Neural cell (in vitro differentiated cells): Measurements from ENCODE around the gene SPTBN1. TPM values are rescaled to one million over a fixed set of nuclear protein-coding genes. Genes with fewer than 3 reads are reported as not detected.

Source experiments
- H2AFZ ChIP-seq: fragments of 200-600, 300-800 bp; sonication (generic), shearing (Covaris generic); 2 replicates; pipeline ENCODE4 v1.6.0; 2014; ENCODE audit warnings: low read depth, mild to moderate bottlenecking, antibody characterized with exemption, low read length, moderate library complexity
- H3F3A ChIP-seq: fragments of 200-600 bp; shearing (Covaris generic); 2 replicates; pipeline ENCODE4 v1.6.1; 2016; ENCODE audit warnings: mild to moderate bottlenecking, moderate library complexity, mixed read lengths, antibody characterized with exemption, low read length; ENCODE audit not compliant: insufficient read depth, poor library complexity, severe bottlenecking
- H3K27ac ChIP-seq: fragments of 200-600, 300-800 bp; sonication (generic), shearing (Covaris generic); 2 replicates; pipeline ENCODE4 v1.5.1; 2014; ENCODE audit warnings: mild to moderate bottlenecking, low read length, moderate library complexity
- H3K27me3 ChIP-seq: fragments of 300-800, 200-600 bp; sonication (generic), shearing (Covaris generic); 2 replicates; pipeline ENCODE4 v1.6.0; 2014; ENCODE audit warnings: mild to moderate bottlenecking, low read depth, low read length, moderate library complexity; ENCODE audit not compliant: insufficient read depth
- H3K36me3 ChIP-seq: fragments of 300-800, 200-600 bp; sonication (generic), shearing (Covaris generic); 2 replicates; pipeline ENCODE4 v1.5.1; 2014; ENCODE audit warnings: mild to moderate bottlenecking, antibody characterized with exemption, low read length, moderate library complexity; ENCODE audit not compliant: insufficient read depth
- H3K4me2 ChIP-seq: fragments of 300-800, 200-600 bp; sonication (generic), shearing (Covaris generic); 2 replicates; pipeline ENCODE4 v1.6.0; 2014; ENCODE audit warnings: mild to moderate bottlenecking, low read length
- H3K4me3 ChIP-seq: fragments of 300-800, 200-600 bp; sonication (generic), shearing (Covaris generic); 2 replicates; pipeline ENCODE4 v1.5.1; 2014; ENCODE audit warnings: mild to moderate bottlenecking, low read length, moderate library complexity
- H3K79me2 ChIP-seq: fragments of 200-600 bp; shearing (Covaris generic); replicated peaks from 2 replicates; pipeline ENCODE4 v1.6.0; 2014; ENCODE audit warnings: mild to moderate bottlenecking, low read length, moderate library complexity; ENCODE audit not compliant: insufficient read depth
- H3K9ac ChIP-seq: fragments of 300-800, 200-600 bp; sonication (generic), shearing (Covaris generic); 2 replicates; pipeline ENCODE4 v1.6.1; 2016; ENCODE audit warnings: mild to moderate bottlenecking, low read length, mixed read lengths
- H3K9me2 ChIP-seq: fragments of 200-600 bp; shearing (Covaris generic); 2 replicates; pipeline ENCODE4 v1.6.1; 2016; ENCODE audit warnings: mild to moderate bottlenecking, low read length, mixed read lengths; ENCODE audit not compliant: insufficient read depth
- H3K9me3 ChIP-seq: fragments of 200-600, 300-800 bp; sonication (generic), shearing (Covaris generic); 2 replicates; pipeline ENCODE4 v1.6.1; 2016; ENCODE audit warnings: mild to moderate bottlenecking, mixed run types, low read length, moderate library complexity, mixed read lengths
- H4K20me1 ChIP-seq: fragments of 200-600 bp; shearing (Covaris generic); 2 replicates; pipeline ENCODE4 v1.6.1; 2016; ENCODE audit warnings: mild to moderate bottlenecking, mixed run types; ENCODE audit not compliant: insufficient read depth
- EP300 ChIP-seq: fragments of 450-650 bp; conservative IDR thresholded peaks from 2 replicates; pipeline ENCODE4 v1.6.1; 2014; ENCODE audit warnings: antibody characterized with exemption, mild to moderate bottlenecking, moderate library complexity; ENCODE audit not compliant: poor library complexity, severe bottlenecking
- EZH2 ChIP-seq: fragments of 200-600, 300-800 bp; shearing (Covaris generic), sonication (generic); IDR thresholded peaks from 2 replicates; pipeline ENCODE4 v1.6.1; 2014; ENCODE audit warnings: antibody characterized with exemption, low read length, borderline replicate concordance, mild to moderate bottlenecking; ENCODE audit not compliant: insufficient read depth, poor library complexity, severe bottlenecking
- MXI1 ChIP-seq: fragments of 450-650 bp; conservative IDR thresholded peaks from 2 replicates; pipeline ENCODE4 v1.6.1; 2014; ENCODE audit warnings: antibody characterized with exemption, mild to moderate bottlenecking; ENCODE audit not compliant: poor library complexity, severe bottlenecking
- POLR2AphosphoS5 ChIP-seq: IDR thresholded peaks from 2 replicates; pipeline ENCODE4 v1.6.1; 2012
- RAD21 ChIP-seq: fragments of 450-650 bp; conservative IDR thresholded peaks from 2 replicates; pipeline ENCODE4 v1.6.1; 2014; ENCODE audit warnings: antibody characterized with exemption, mild to moderate bottlenecking, moderate library complexity
- SMC3 ChIP-seq: fragments of 450-650 bp; conservative IDR thresholded peaks from 2 replicates; pipeline ENCODE4 v1.6.1; 2014; ENCODE audit warnings: antibody characterized with exemption, mild to moderate bottlenecking, moderate library complexity; ENCODE audit not compliant: poor library complexity
- TAF1 ChIP-seq: IDR thresholded peaks from 2 replicates; pipeline ENCODE4 v1.6.1; 2012; ENCODE audit warnings: low read depth
- polyA plus RNA-seq: library from polyadenylated mRNA; depleted of rRNA; stranded (reverse); fragments of >200 nt; gene quantifications from 2 replicates; pipeline ENCODE4 v1.2.3, GENCODE V29; 2014
- TF ChIP-seq, protein P1 (sequence below): fragments of 450-650 bp; IDR thresholded peaks from 2 replicates; pipeline ENCODE4 v1.5.1; 2014; ENCODE audit warnings: antibody characterized with exemption, mild to moderate bottlenecking, moderate library complexity; ENCODE audit not compliant: poor library complexity, severe bottlenecking
- TF ChIP-seq, protein P2 (sequence below): IDR thresholded peaks from 2 replicates; pipeline ENCODE4 v1.6.1; 2012; ENCODE audit warnings: borderline replicate concordance

The SPTBN1 gene
- polyA plus RNA-seq, 1 donor from 2014 or later: 92.1 TPM

DNA sequence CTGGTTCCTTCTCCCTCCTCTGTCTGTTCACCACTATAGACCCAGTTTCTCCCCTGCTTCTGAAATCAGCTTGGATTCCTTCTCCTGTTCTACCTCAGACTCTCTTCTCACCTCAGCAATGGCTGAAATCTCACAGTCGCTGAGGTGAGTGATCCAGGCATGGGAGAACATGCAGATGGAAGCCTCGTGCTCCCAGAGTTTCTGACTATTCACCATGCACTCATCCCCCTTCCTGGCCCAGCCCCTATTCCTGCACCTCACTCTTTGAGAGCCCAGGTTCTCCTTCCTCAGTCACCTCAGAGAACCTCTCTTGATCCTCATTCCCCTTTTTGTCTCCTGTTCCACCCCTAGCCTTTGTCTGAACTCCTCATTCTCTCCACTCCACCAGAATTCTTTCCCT lies 78.5 kb downstream of the SPTBN1 start:
- no peak overlapping the region for H3K4me2 ChIP-seq
- H3K4me3 ChIP-seq: no peak overlapping the region
- H3K27ac ChIP-seq: no peak overlapping the region
- TF ChIP-seq RAD21 (no peak), TAF1 (no peak), EP300 (no peak), POLR2AphosphoS5 (no peak), EZH2 (no peak), MXI1 (no peak), SMC3 (no peak)
- TF ChIP-seq, protein P1, sequence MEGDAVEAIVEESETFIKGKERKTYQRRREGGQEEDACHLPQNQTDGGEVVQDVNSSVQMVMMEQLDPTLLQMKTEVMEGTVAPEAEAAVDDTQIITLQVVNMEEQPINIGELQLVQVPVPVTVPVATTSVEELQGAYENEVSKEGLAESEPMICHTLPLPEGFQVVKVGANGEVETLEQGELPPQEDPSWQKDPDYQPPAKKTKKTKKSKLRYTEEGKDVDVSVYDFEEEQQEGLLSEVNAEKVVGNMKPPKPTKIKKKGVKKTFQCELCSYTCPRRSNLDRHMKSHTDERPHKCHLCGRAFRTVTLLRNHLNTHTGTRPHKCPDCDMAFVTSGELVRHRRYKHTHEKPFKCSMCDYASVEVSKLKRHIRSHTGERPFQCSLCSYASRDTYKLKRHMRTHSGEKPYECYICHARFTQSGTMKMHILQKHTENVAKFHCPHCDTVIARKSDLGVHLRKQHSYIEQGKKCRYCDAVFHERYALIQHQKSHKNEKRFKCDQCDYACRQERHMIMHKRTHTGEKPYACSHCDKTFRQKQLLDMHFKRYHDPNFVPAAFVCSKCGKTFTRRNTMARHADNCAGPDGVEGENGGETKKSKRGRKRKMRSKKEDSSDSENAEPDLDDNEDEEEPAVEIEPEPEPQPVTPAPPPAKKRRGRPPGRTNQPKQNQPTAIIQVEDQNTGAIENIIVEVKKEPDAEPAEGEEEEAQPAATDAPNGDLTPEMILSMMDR: no peak
- H2AFZ ChIP-seq: no peak overlapping the region
- no peaks in the 10 kb centered on the region for H3K79me2 ChIP-seq
- H3K27me3 ChIP-seq: no peaks in the 10 kb centered on the region
- H3K9me2 ChIP-seq: no peaks in the 10 kb centered on the region
- H3K9ac ChIP-seq: no peak overlapping the region
- H3K9me3 ChIP-seq: no peaks in the 10 kb centered on the region
- H3K36me3 ChIP-seq: peaks cover 3% of the 10 kb centered on the region
- no peaks in the 10 kb centered on the region for H3F3A ChIP-seq
- no peaks in the 10 kb centered on the region for H4K20me1 ChIP-seq

DNA sequence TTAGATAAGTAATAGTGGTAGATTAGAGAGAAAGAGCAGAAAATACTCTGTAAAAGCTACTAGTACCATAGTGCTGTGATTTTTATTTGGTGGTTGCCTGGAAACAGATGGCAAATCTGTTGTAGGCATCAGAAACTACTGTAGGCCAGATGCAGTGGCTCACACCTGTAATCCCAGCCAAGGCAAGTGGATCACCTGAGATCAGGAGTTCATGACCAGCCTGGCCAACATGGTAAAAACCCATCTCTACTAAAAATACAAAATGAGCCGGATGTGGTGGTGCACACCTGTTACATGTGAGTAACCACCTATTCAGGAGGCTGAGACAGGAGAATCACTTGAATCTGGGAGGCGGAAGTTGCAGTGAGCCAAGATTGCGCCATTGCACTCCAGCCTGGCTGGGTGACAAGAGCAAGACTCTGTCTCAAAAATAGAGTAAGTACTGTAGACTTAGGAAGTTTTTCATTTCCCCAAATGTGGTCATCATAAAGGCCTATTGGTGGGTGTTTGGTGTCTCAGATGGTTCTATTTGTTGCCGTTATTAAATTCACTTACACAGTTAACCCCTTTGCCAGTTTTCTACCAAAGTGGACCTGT lies 79.6 kb downstream of the SPTBN1 start:
- Histone ChIP-seq H3K36me3 (peaks cover 4% of the 10 kb centered on the region), H3K9me2 (no peaks in the 10 kb centered on the region), H4K20me1 (no peaks in the 10 kb centered on the region), H3K9me3 (no peaks in the 10 kb centered on the region), H3K4me2 (no peak overlapping the region), H3K79me2 (no peaks in the 10 kb centered on the region), H3K27ac (no peak overlapping the region), H3K4me3 (no peak overlapping the region), H3F3A (no peaks in the 10 kb centered on the region), H3K27me3 (no peaks in the 10 kb centered on the region), H3K9ac (no peak overlapping the region), H2AFZ (no peak overlapping the region)
- TF ChIP-seq POLR2AphosphoS5: no peak
- TF ChIP-seq EP300: no peak
- TF ChIP-seq SMC3: no peak
- TF ChIP-seq TAF1: no peak

DNA sequence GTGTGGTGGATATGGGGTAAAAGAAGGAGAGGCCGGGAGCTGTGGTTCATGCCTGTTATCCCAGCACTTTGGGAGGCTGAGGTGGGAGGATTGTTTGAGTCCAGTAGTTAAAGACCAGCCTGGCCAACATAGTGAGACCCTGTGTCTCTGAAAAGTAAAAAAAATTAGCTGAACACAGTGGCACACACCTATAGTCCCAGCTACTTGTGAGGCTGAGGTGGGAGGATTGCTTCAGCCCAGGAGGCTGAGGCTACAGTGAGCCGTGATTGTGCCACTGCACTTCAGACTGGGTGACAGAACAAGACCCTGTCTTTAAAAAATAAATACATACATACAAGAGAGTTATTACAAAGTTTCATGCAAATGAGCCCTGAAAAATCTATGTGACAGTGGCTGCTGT lies 80.6 kb downstream of the SPTBN1 start:
- no peaks in the 10 kb centered on the region for H3K79me2 ChIP-seq
- no peaks in the 10 kb centered on the region for H3K27me3 ChIP-seq
- H3K4me3 ChIP-seq: no peak overlapping the region
- no peaks in the 10 kb centered on the region for H4K20me1 ChIP-seq
- no peaks in the 10 kb centered on the region for H3F3A ChIP-seq
- no peaks in the 10 kb centered on the region for H3K9me2 ChIP-seq
- H3K9me3 ChIP-seq: no peaks in the 10 kb centered on the region
- no peak overlapping the region for H3K4me2 ChIP-seq
- no peak for TF ChIP-seq EZH2
- no peak for TF ChIP-seq POLR2AphosphoS5
- TF ChIP-seq, protein P1: no peak
- no peak for TF ChIP-seq MXI1
- TF ChIP-seq, protein P2, sequence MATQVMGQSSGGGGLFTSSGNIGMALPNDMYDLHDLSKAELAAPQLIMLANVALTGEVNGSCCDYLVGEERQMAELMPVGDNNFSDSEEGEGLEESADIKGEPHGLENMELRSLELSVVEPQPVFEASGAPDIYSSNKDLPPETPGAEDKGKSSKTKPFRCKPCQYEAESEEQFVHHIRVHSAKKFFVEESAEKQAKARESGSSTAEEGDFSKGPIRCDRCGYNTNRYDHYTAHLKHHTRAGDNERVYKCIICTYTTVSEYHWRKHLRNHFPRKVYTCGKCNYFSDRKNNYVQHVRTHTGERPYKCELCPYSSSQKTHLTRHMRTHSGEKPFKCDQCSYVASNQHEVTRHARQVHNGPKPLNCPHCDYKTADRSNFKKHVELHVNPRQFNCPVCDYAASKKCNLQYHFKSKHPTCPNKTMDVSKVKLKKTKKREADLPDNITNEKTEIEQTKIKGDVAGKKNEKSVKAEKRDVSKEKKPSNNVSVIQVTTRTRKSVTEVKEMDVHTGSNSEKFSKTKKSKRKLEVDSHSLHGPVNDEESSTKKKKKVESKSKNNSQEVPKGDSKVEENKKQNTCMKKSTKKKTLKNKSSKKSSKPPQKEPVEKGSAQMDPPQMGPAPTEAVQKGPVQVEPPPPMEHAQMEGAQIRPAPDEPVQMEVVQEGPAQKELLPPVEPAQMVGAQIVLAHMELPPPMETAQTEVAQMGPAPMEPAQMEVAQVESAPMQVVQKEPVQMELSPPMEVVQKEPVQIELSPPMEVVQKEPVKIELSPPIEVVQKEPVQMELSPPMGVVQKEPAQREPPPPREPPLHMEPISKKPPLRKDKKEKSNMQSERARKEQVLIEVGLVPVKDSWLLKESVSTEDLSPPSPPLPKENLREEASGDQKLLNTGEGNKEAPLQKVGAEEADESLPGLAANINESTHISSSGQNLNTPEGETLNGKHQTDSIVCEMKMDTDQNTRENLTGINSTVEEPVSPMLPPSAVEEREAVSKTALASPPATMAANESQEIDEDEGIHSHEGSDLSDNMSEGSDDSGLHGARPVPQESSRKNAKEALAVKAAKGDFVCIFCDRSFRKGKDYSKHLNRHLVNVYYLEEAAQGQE: no peak
- no peak for TF ChIP-seq SMC3
- no peak for TF ChIP-seq RAD21
- TF ChIP-seq TAF1: no peak
- no peak for TF ChIP-seq EP300
- no peak overlapping the region for H3K27ac ChIP-seq
- no peak overlapping the region for H3K9ac ChIP-seq
- H2AFZ ChIP-seq: no peak overlapping the region
- peaks cover 4% of the 10 kb centered on the region for H3K36me3 ChIP-seq
